Left lung (tissue), 10 donors: ENCODE data around the gene LGALS3. TPM values are rescaled to one million over a fixed set of nuclear protein-coding genes. Genes with fewer than 3 reads are reported as not detected.

Experiments used
- ATAC-seq: fragments of 200-7000 bp; cut with Tn5 transposase; one replicate; pipeline ENCODE4 v1.9.1; 2020; ENCODE audit warnings: moderate library complexity
- DNase-seq, 4 donors: peaks; one replicate each; pipeline ENCODE4 v3.0.0-alpha.2; 2013 to 2020
- H3K27ac ChIP-seq, 2 donors: fragments of 200-600 bp; sonication (generic) in 1 of 2; one replicate each; pipeline versions ENCODE4 v1.5.0 to v1.8.0; 2020 to 2021
- H3K27me3 ChIP-seq, 2 donors: fragments of 200-600 bp; sonication (generic) in 1 of 2; one replicate each; pipeline versions ENCODE4 v1.5.0 to v1.8.0; 2020 to 2021
- H3K36me3 ChIP-seq, 2 donors: fragments of 200-600 bp; sonication (generic) in 1 of 2; one replicate each; pipeline versions ENCODE4 v1.5.0 to v1.8.0; 2020 to 2021
- H3K4me1 ChIP-seq, 2 donors: fragments of 200-600 bp; one replicate each; pipeline ENCODE4 v1.8.0; 2021
- H3K4me3 ChIP-seq, 2 donors: fragments of 200-600 bp; sonication (generic) in 1 of 2; one replicate each; pipeline versions ENCODE4 v1.5.0 to v1.8.0; 2020 to 2021; ENCODE audit warnings: mild to moderate bottlenecking in 1 of 2
- H3K9me3 ChIP-seq, 2 donors: fragments of 200-600 bp; sonication (generic) in 1 of 2; one replicate each; pipeline versions ENCODE4 v1.5.0 to v1.8.0; 2020 to 2021
- CTCF ChIP-seq, 2 donors: fragments of 200-600 bp; sonication (generic) in 1 of 2; IDR thresholded peaks; one replicate each; pipeline versions ENCODE4 v1.5.0 to v1.8.0; 2021; ENCODE audit warnings: antibody characterized with exemption in 2 of 2
- intact Hi-C, 2 donors: fragments of 100-400 bp; cut with DNase I; formaldehyde crosslinking; loops; one replicate each; pipeline versions ENCODE4 v1.11.2 to v1.14.2; 2022
- polyA plus RNA-seq, 6 donors: library from polyadenylated mRNA; unstranded; fragments of 120-200 nt; gene quantifications; one replicate each; pipeline ENCODE4 v1.2.1, GENCODE V29; 2013; ENCODE audit not compliant: insufficient read length in 6 of 6
- total RNA-seq, 2 donors: library from RNA; stranded (reverse); fragmentation: NEBNext Ultra II Directional; extraction: Animal tissue kit (Norgen Biotek cat#: 25700); gene quantifications; one replicate each; pipeline ENCODE4 v1.2.1, GENCODE V29; 2021
- donor health status: DM: no; HTN: yes; CAD: no.
- donor health status: DM: no; HTN: no; CAD: no.

Gene LGALS3
- total and polyA plus RNA-seq, 8 donors, result 41.2 to 369 (median 51.9) TPM

DNA sequence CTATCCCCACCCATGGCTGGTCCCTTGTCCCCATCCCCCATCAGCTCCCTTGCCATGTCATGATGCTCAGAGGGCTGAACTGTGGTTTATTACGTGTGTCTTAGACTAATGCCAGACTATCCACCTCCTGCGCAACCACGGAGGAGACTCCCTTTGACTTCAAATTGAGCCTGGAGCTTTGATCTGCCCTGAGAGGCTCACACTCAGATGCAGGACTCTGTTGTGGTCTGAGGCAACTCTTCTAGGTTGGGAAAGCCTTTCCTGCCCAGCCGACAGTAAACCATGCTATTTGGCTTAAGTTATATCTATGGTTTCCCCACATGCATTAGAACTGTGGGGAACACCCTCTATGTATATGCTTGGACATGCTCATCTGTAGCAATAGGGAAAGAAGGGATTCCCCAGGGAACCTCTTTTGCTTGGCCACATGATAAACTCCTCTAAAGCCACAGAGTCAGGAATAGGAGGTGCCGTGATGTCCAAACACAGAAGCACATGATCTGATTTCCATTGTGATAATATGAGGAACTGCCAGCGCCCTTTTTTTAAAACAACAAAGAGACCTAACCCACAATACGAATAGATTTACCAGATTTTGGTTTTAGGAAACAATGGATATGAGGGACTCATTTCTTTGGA, 11.1 kb upstream of the LGALS3 start:
- ATAC-seq (peak; percentile 32), DNase-seq (no peak)
- Histone ChIP-seq H3K4me3 (no peak overlapping the region), H3K27ac (peak overlapping the region; percentile 22 to 87), H3K4me1 (peaks cover 17 to 63% of the 10 kb centered on the region in 2 donors), H3K9me3 (no peaks in the 10 kb centered on the region), H3K27me3 (no peaks in the 10 kb centered on the region), H3K36me3 (no peaks in the 10 kb centered on the region)
- TF ChIP-seq CTCF (IDR thresholded peaks at IDR 0.05), result no peak
- intact Hi-C loops, result no loop called here

- ATAC-seq, result no peak
Observed at GRCh38 chr14:55118761-55119160, 10.3 kb upstream of the LGALS3 start.

GRCh38 chr14:55120571-55121495, 8.2 kb upstream of the LGALS3 start:
- peak in 1 of 4 donors; percentile 49 for DNase-seq
- intact Hi-C loops, result no loop called here
- peaks cover 29 to 89% of the 10 kb centered on the region in 2 donors for H3K4me1 ChIP-seq
- no peaks in the 10 kb centered on the region for H3K27me3 ChIP-seq
- H3K9me3 ChIP-seq, result no peaks in the 10 kb centered on the region
- H3K36me3 ChIP-seq, result no peaks in the 10 kb centered on the region
- no peak overlapping the region for H3K4me3 ChIP-seq
- H3K27ac ChIP-seq, result peak overlapping the region in 1 of 2 donors; percentile 67
- TF ChIP-seq CTCF (IDR thresholded peaks at IDR 0.05), result no peak
- peak; percentile 3 for ATAC-seq

More at GRCh38 chr14:55118761-55119160, 10.3 kb upstream of the LGALS3 start:
- Histone ChIP-seq H3K27me3 (no peaks in the 10 kb centered on the region), H3K4me3 (no peak overlapping the region), H3K27ac (peak overlapping the region; percentile 22 to 87), H3K9me3 (no peaks in the 10 kb centered on the region), H3K4me1 (peaks cover 21 to 70% of the 10 kb centered on the region in 2 donors), H3K36me3 (no peaks in the 10 kb centered on the region)
- no peak for DNase-seq
- TF ChIP-seq CTCF (IDR thresholded peaks at IDR 0.05), result no peak
- intact Hi-C loops, result no loop called here

DNA sequence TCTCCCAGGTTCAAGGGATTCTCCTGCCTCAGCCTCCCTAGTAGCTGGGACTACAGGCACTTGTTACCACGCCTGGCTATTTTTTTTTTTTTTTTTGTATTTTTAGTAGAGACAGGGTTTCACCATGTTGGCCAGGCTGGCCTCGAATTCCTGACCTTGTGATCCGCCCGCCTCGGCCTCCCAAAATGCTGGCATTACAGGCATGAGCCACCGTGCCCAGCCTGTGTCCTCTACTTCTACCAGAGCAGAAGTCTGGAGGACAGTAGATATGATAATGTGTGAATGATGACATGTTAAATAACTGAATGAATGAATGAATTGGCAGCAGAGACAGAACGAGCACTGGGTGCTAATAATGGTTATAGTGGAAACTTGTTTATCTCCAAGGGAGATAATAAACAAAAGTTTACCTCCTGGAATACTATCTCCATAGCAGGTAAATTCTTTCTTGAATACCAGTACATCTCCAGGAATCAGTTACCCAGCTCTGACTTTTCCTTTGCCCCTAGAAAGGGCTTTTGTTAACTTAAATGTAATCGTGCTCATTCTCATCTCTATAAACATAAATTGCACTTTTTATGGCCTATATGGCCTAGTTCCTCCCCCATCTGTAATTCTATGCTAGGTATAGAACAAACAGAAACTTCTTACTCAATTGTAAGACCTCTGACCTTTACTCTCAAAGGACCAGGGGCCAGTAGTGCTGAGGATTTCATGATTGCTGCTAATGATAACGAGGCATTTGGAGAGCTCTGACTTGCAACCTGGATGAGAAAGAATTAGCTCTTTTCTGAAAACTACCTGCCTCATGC, 7.2 kb upstream of the LGALS3 start:
- Histone ChIP-seq H3K4me1 (peaks cover 29 to 89% of the 10 kb centered on the region in 2 donors), H3K27me3 (no peaks in the 10 kb centered on the region), H3K4me3 (no peak overlapping the region), H3K36me3 (no peaks in the 10 kb centered on the region), H3K9me3 (no peaks in the 10 kb centered on the region), H3K27ac (peak overlapping the region in 1 of 2 donors; percentile 34)
- ATAC-seq, result no peak
- no peak for TF ChIP-seq CTCF (IDR thresholded peaks at IDR 0.05)
- intact Hi-C loops, result no loop called here
- DNase-seq, result no peak
